Neural progenitor cell (in vitro differentiated cells): ENCODE results near the gene SLC13A4.

Experiments used
- EZH2 ChIP-seq: fragments of 200-600 bp; sonication (generic); IDR thresholded peaks from 2 replicates; pipeline ENCODE4 v1.6.1; 2017; ENCODE audit warnings: antibody characterized with exemption, mild to moderate bottlenecking, moderate library complexity
- EZH2phosphoT487 ChIP-seq: fragments of 200-600 bp; sonication (generic); IDR thresholded peaks from 2 replicates; pipeline ENCODE4 v1.6.1; 2017; ENCODE audit warnings: antibody characterized with exemption
- TF ChIP-seq, protein P1 (sequence below): fragments of 200-600 bp; sonication (generic); IDR thresholded peaks from 2 replicates; pipeline ENCODE4 v1.5.1; 2017; ENCODE audit warnings: antibody characterized with exemption, mild to moderate bottlenecking

DNA sequence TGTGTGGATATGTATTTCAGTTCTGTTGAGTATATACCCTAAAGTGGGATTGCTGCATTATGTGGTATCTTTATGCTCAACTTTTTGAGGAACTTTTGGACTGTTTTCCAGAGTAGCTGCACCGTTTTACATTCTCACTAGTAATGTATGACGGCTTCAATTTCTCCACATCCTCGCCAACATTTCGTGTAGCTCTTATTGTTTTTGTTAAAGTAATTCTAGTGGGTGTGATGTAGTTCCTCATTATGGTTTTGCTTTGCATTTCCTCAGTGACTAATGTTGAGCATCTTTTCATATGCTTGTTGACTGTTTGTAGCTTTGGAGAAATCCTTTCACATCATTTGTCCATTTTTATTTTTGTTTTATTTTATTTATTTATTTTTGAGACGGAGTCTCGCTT lies 61.1 kb downstream of the SLC13A4 start:
- TF ChIP-seq, protein P1, sequence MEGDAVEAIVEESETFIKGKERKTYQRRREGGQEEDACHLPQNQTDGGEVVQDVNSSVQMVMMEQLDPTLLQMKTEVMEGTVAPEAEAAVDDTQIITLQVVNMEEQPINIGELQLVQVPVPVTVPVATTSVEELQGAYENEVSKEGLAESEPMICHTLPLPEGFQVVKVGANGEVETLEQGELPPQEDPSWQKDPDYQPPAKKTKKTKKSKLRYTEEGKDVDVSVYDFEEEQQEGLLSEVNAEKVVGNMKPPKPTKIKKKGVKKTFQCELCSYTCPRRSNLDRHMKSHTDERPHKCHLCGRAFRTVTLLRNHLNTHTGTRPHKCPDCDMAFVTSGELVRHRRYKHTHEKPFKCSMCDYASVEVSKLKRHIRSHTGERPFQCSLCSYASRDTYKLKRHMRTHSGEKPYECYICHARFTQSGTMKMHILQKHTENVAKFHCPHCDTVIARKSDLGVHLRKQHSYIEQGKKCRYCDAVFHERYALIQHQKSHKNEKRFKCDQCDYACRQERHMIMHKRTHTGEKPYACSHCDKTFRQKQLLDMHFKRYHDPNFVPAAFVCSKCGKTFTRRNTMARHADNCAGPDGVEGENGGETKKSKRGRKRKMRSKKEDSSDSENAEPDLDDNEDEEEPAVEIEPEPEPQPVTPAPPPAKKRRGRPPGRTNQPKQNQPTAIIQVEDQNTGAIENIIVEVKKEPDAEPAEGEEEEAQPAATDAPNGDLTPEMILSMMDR = no peak
- TF ChIP-seq EZH2 (no peak), EZH2phosphoT487 (no peak)
